Measurements from ENCODE around the gene ZBTB42. TPM values are rescaled to one million over a fixed set of nuclear protein-coding genes. Genes with fewer than 3 reads are reported as not detected.

ZBTB42 gene
- polyA plus RNA-seq, 3 donors: 0.49 to 1.0 (median 0.68) TPM

DNA sequence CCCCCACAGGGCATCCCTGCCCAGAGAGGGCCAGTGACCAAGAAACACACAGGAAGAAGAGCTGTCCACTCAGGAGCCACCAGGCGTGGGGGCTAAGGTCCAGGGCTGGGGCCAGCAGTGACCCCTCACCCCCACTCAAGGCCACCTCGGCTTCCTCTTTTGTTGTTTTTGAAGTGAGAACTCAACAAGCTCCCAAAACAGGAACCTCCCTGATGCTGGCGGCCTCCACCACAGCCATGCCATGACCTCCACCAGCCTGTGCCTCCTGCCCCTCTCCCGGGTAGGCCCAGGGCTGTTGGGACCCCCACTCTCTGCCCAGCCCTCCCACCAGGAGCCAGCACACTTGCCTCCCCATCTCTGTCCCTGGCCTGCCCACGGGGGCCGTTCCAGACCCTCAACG lies 13.2 kb upstream of the ZBTB42 start:
- WGBS (ENCODE audit: insufficient coverage): 53% methylated on average over 5 of the region's 7 CpGs
- intact Hi-C loops (cut with micrococcal nuclease): no loop called here
- peak overlapping the region; percentile 64 for H3K4me2 ChIP-seq (replicated peaks; ENCODE audit: extremely low read depth, low read length, poor library complexity, severe bottlenecking)
- no peaks in the 10 kb centered on the region for H3K9me3 ChIP-seq (replicated peaks in 1 of 2; ENCODE audit: control insufficient read depth in 1 of 2, insufficient read depth in 1 of 2, low read length in 2 of 2)
- peak overlapping the region in 1 of 2 donors; percentile 67 for H3K4me3 Mint-ChIP-seq
- H3K36me3 Mint-ChIP-seq: peaks cover 21 to 43% of the 10 kb centered on the region in 2 donors
- peaks cover 0 to 2% (median 0%) of the 10 kb centered on the region in 3 donors for H3K27me3 Mint-ChIP-seq (ENCODE audit: low read depth in 3 of 3)
- H3K9me3 Mint-ChIP-seq: no peaks in the 10 kb centered on the region
- peaks cover 75% of the 10 kb centered on the region for H4K20me1 ChIP-seq (ENCODE audit: insufficient read depth, low read length)
- peaks cover 35 to 36% of the 10 kb centered on the region in 2 donors for H3K36me3 ChIP-seq (replicated peaks in 1 of 2; ENCODE audit: control insufficient read depth in 1 of 2, insufficient read depth in 2 of 2, low read length in 2 of 2)
- peak overlapping the region; percentile 43 for H3K9ac ChIP-seq (ENCODE audit: insufficient read depth, low read length, poor library complexity, severe bottlenecking)
- H3K4me1 ChIP-seq (ENCODE audit: control insufficient read depth in 1 of 2, insufficient read depth in 2 of 2, low read length in 2 of 2): peaks cover 29 to 41% of the 10 kb centered on the region in 2 donors
- TF ChIP-seq, protein P1, sequence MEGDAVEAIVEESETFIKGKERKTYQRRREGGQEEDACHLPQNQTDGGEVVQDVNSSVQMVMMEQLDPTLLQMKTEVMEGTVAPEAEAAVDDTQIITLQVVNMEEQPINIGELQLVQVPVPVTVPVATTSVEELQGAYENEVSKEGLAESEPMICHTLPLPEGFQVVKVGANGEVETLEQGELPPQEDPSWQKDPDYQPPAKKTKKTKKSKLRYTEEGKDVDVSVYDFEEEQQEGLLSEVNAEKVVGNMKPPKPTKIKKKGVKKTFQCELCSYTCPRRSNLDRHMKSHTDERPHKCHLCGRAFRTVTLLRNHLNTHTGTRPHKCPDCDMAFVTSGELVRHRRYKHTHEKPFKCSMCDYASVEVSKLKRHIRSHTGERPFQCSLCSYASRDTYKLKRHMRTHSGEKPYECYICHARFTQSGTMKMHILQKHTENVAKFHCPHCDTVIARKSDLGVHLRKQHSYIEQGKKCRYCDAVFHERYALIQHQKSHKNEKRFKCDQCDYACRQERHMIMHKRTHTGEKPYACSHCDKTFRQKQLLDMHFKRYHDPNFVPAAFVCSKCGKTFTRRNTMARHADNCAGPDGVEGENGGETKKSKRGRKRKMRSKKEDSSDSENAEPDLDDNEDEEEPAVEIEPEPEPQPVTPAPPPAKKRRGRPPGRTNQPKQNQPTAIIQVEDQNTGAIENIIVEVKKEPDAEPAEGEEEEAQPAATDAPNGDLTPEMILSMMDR (IDR thresholded peaks at IDR 0.05): no peak
- peak overlapping the region in 1 of 3 experiments; percentile 60 for H3K4me3 ChIP-seq (replicated peaks in 1 of 3; ENCODE audit: low read depth in 2 of 3, low read length in 3 of 3)
- H3K27ac ChIP-seq (ENCODE audit: low read depth in 1 of 2, low read length in 2 of 2): peak overlapping the region; percentile 53 to 77
- peak overlapping the region in 6 of 7 donors; percentile 62 to 90 (median 82) for H3K27ac Mint-ChIP-seq
- H2AFZ ChIP-seq (ENCODE audit: insufficient read depth, low read depth, low read length, poor library complexity, severe bottlenecking): no peak overlapping the region
- H3K27me3 ChIP-seq (ENCODE audit: control insufficient read depth in 2 of 2, insufficient read depth in 2 of 2, low read length in 2 of 2): no peaks in the 10 kb centered on the region
- peaks cover 81% of the 10 kb centered on the region for H3K79me2 ChIP-seq (ENCODE audit: insufficient read depth, low read length)
- peak; percentile 67 to 76 (median 76) for DNase-seq
- H3K4me1 Mint-ChIP-seq: peaks cover 41% of the 10 kb centered on the region

DNA sequence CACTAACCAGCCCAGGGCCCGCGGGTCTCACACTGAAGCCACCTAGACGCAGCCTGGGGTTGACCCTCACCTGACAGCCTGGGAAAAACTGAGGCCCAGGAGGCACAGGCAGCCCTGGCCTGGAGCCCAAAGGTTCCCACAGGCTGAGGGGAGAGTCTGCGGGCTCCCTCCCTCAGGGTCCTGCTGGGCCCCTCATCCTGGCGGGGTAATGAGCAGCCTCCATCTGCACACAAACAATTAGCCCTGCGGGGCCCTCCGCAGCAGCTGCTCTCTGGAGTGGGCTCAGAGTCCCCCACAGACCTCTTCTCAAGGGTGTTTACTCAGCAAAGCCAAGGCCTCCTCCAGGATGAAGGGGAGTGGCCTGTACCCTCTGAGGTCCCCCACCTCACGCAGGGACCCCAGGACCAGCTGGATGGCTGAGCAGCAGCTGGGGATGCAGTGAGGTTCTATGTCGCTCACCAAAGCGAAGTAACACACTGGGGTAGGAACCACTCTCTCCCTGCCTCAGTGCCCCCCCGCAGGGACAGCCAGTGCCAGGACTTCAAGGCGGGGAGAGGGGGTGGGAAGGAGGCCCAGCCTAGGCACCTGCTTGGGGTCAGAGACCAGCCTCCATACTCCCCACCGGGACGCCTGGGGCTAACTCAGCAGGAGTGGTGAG lies 12.6 kb upstream of the ZBTB42 start:
- peaks cover 0 to 2% (median 0%) of the 10 kb centered on the region in 3 donors for H3K27me3 Mint-ChIP-seq (ENCODE audit: low read depth in 3 of 3)
- peaks cover 47% of the 10 kb centered on the region for H3K4me1 Mint-ChIP-seq
- peak overlapping the region; percentile 53 to 77 for H3K27ac ChIP-seq (ENCODE audit: low read depth in 1 of 2, low read length in 2 of 2)
- H3K79me2 ChIP-seq (ENCODE audit: insufficient read depth, low read length): peaks cover 87% of the 10 kb centered on the region
- peaks cover 77% of the 10 kb centered on the region for H4K20me1 ChIP-seq (ENCODE audit: insufficient read depth, low read length)
- peaks cover 20 to 48% of the 10 kb centered on the region in 2 donors for H3K36me3 Mint-ChIP-seq
- peak overlapping the region in 6 of 7 donors; percentile 62 to 90 (median 82) for H3K27ac Mint-ChIP-seq
- peaks cover 33% of the 10 kb centered on the region in 2 donors for H3K36me3 ChIP-seq (replicated peaks in 1 of 2; ENCODE audit: control insufficient read depth in 1 of 2, insufficient read depth in 2 of 2, low read length in 2 of 2)
- no peak for DNase-seq
- peak overlapping the region; percentile 24 for H3K9ac ChIP-seq (ENCODE audit: insufficient read depth, low read length, poor library complexity, severe bottlenecking)
- H3K27me3 ChIP-seq (ENCODE audit: control insufficient read depth in 2 of 2, insufficient read depth in 2 of 2, low read length in 2 of 2): no peaks in the 10 kb centered on the region
- intact Hi-C loops (cut with micrococcal nuclease): no loop called here
- H3K4me2 ChIP-seq (replicated peaks; ENCODE audit: extremely low read depth, low read length, poor library complexity, severe bottlenecking): peak overlapping the region; percentile 64
- no peaks in the 10 kb centered on the region for H3K9me3 Mint-ChIP-seq
- H3K4me1 ChIP-seq (ENCODE audit: control insufficient read depth in 1 of 2, insufficient read depth in 2 of 2, low read length in 2 of 2): peaks cover 33 to 46% of the 10 kb centered on the region in 2 donors
- no peak overlapping the region for H2AFZ ChIP-seq (ENCODE audit: insufficient read depth, low read depth, low read length, poor library complexity, severe bottlenecking)
- WGBS (ENCODE audit: insufficient coverage): 87% methylated on average over 9 of the region's 14 CpGs
- peak overlapping the region in 1 of 3 experiments; percentile 60 for H3K4me3 ChIP-seq (replicated peaks in 1 of 3; ENCODE audit: low read depth in 2 of 3, low read length in 3 of 3)
- TF ChIP-seq, protein P1 (IDR thresholded peaks at IDR 0.05): no peak
- no peaks in the 10 kb centered on the region for H3K9me3 ChIP-seq (replicated peaks in 1 of 2; ENCODE audit: control insufficient read depth in 1 of 2, insufficient read depth in 1 of 2, low read length in 2 of 2)
- peak overlapping the region in 1 of 2 donors; percentile 67 for H3K4me3 Mint-ChIP-seq

All from CD14-positive monocyte (primary cell).